ENCODE results near the gene FAM3C.

DNA sequence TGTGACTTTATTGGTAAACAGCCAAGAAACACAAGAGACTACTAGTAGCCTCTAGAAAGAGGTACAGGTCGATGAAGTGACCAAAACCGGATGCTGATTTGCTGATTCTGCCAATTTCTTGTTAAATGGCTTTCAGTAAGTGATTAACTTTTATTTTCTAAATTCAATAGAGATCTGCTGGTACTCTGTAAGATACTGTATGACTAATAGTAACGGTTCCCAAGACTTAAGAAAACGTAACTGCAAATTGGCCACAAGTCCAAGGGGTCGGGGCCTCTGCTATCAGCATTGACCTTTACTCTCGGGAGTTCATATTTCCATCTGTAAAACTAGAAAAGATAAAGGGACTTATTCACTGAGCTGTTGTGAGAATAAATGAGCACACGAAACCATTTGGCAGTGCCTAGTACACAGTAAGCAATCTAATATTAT is 1.4 kb downstream of the FAM3C start:
- TF ChIP-seq POLR2AphosphoS5 (IDR thresholded peaks at IDR 0.05; ENCODE audit: low read length) = no peak
- TF ChIP-seq RCOR1 (conservative IDR thresholded peaks at IDR 0.05; ENCODE audit: low read depth, low read length) = no peak

Data from GM12878 (cell line).